Liver (tissue), 3 donors: Measurements from ENCODE around the gene FAM221B.

ENCODE experiments used
- ATF3 ChIP-seq: IDR thresholded peaks from 2 replicates; pipeline ENCODE4 v1.6.1; 2016; ENCODE audit warnings: antibody characterized with exemption
- EGR1 ChIP-seq, 2 donors: IDR thresholded peaks; 2 replicates each; pipeline ENCODE4 v1.6.1; 2016 to 2018; ENCODE audit warnings: antibody characterized with exemption in 2 of 2, low read depth in 2 of 2
- GABPA ChIP-seq, 2 donors: IDR thresholded peaks in 1 of 2; conservative IDR thresholded peaks in 1 of 2; 2 replicates each; pipeline ENCODE4 v1.6.1; 2016; ENCODE audit warnings: antibody characterized with exemption in 2 of 2, mild to moderate bottlenecking in 1 of 2, moderate library complexity in 1 of 2
- TAF1 ChIP-seq: conservative IDR thresholded peaks from 2 replicates; pipeline ENCODE4 v1.6.1; 2016; ENCODE audit warnings: antibody characterized with exemption, mild to moderate bottlenecking
- YY1 ChIP-seq: IDR thresholded peaks from 2 replicates; pipeline ENCODE4 v1.6.1; 2016; ENCODE audit warnings: antibody characterized with exemption, mild to moderate bottlenecking
- TF ChIP-seq, protein P1 (sequence below): fragments of 150-350 bp; IDR thresholded peaks from 2 replicates; pipeline ENCODE4 v1.5.1; 2017; ENCODE audit warnings: improper control_type of control experiment, low read depth, low read length; ENCODE audit not compliant: missing input control
- donor health status: healthy.
- donor health status: healthy.

DNA sequence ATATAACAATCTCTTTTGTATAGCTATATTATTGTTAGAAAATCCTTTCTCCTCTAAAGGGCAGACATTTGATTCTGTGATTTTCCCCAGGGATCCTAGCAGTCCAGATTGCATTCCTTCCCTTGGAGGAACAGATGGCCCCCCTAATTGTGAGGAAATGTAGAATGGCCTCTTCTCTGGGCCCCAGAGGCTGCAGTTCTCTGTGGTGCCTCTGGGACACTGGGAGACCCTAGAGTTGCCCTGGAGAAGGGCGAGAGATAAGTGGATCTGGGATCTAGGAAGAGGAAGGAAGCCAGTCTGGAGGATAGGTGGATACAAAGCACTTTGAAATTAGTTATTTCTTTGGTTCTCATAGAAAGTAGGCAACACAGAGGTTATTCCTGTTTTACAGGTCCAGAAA lies 11.8 kb downstream of the FAM221B start:
- TF ChIP-seq, protein P1, sequence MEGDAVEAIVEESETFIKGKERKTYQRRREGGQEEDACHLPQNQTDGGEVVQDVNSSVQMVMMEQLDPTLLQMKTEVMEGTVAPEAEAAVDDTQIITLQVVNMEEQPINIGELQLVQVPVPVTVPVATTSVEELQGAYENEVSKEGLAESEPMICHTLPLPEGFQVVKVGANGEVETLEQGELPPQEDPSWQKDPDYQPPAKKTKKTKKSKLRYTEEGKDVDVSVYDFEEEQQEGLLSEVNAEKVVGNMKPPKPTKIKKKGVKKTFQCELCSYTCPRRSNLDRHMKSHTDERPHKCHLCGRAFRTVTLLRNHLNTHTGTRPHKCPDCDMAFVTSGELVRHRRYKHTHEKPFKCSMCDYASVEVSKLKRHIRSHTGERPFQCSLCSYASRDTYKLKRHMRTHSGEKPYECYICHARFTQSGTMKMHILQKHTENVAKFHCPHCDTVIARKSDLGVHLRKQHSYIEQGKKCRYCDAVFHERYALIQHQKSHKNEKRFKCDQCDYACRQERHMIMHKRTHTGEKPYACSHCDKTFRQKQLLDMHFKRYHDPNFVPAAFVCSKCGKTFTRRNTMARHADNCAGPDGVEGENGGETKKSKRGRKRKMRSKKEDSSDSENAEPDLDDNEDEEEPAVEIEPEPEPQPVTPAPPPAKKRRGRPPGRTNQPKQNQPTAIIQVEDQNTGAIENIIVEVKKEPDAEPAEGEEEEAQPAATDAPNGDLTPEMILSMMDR: no peak
- TF ChIP-seq ATF3 (no peak), GABPA (IDR thresholded peaks at IDR 0.05 in 1 of 2, conservative IDR thresholded peaks at IDR 0.05 in 1 of 2) (no peak), YY1 (no peak), TAF1 (no peak), EGR1 (IDR thresholded peaks at IDR 0.05; ENCODE audit: low read depth in 2 of 2) (no peak)
